NCI-H748 treated with DMSO at 0.1 percent for 48 hours (cell line): ENCODE data around the gene SCPEP1.
A peak's percentile ranks its signal among the peaks of the same experiment; 100 is the strongest.
"Not testable (repeated sequence)": the region's sequence is repeated elsewhere in the genome, so short reads cannot be mapped to it uniquely, and the experiment has no call there.

Experiments used
- DNase-seq: peaks from one replicate; lab custom pipeline; 2025; lab: John Stamatoyannopoulos, UW

SCPEP1 gene

GRCh38 chr17:56965681-56966080, 12.2 kb upstream of the SCPEP1 start:
- DNase-seq: not testable (repeated sequence)

GRCh38 chr17:56966338-56966737, 11.6 kb upstream of the SCPEP1 start:
- DNase-seq: peak; percentile 13

GRCh38 chr17:56970974-56971373, 7.0 kb upstream of the SCPEP1 start:
- DNase-seq: no peak

GRCh38 chr17:56972111-56972730, 5.7 kb upstream of the SCPEP1 start:
- DNase-seq: no peak

- DNase-seq: no peak
Measured at GRCh38 chr17:56973520-56973919, 4.4 kb upstream of the SCPEP1 start.

GRCh38 chr17:56974055-56974454, 3.9 kb upstream of the SCPEP1 start:
- DNase-seq: no peak

- DNase-seq: no peak
Measured at GRCh38 chr17:56975656-56976055, 2.3 kb upstream of the SCPEP1 start.

- no peak for DNase-seq
Measured at GRCh38 chr17:56976941-56977608, 856 bp upstream of the SCPEP1 start.

- DNase-seq: no peak
Measured at GRCh38 chr17:56978441-56979090, 635 bp downstream of the SCPEP1 start.

GRCh38 chr17:56979091-56979480, 1.2 kb downstream of the SCPEP1 start:
- DNase-seq: no peak

GRCh38 chr17:56980526-56980925, 2.6 kb downstream of the SCPEP1 start:
- not testable (repeated sequence) for DNase-seq

GRCh38 chr17:56982312-56982711, 4.4 kb downstream of the SCPEP1 start:
- DNase-seq: no peak

- no peak for DNase-seq
Measured at GRCh38 chr17:56983366-56983765, 5.4 kb downstream of the SCPEP1 start.

GRCh38 chr17:56985371-56986162, 7.6 kb downstream of the SCPEP1 start:
- DNase-seq: no peak

- no peak for DNase-seq
Measured at GRCh38 chr17:56987283-56987834, 9.4 kb downstream of the SCPEP1 start.

GRCh38 chr17:56988901-56989572, 11.1 kb downstream of the SCPEP1 start:
- no peak for DNase-seq

GRCh38 chr17:56992364-56992763, 14.4 kb downstream of the SCPEP1 start:
- no peak for DNase-seq

GRCh38 chr17:56994009-56994792, 16.3 kb downstream of the SCPEP1 start:
- DNase-seq: no peak

GRCh38 chr17:56995766-56996165, 17.8 kb downstream of the SCPEP1 start:
- no peak for DNase-seq

GRCh38 chr17:56997313-56997712, 19.4 kb downstream of the SCPEP1 start:
- no peak for DNase-seq

GRCh38 chr17:57001541-57001940, 23.6 kb downstream of the SCPEP1 start:
- no peak for DNase-seq
